Measurements from ENCODE around the gene UNC13D. TPM values are rescaled to one million over a fixed set of nuclear protein-coding genes. Genes with fewer than 3 reads are reported as not detected.
"Not testable (repeated sequence)": the region's sequence is repeated elsewhere in the genome, so short reads cannot be mapped to it uniquely, and the experiment has no call there.

Gene UNC13D
- total RNA-seq, 4 donors from 2014 or later: 5.0 to 9.1 (median 7.6) TPM

GRCh38 chr17:75813081-75814020, 30.9 kb downstream of the UNC13D start:
- no peak for TF ChIP-seq CTCF (IDR thresholded peaks at IDR 0.05)
- no peak for TF ChIP-seq POLR2A (IDR thresholded peaks at IDR 0.05)
- no peak for DNase-seq (ENCODE audit: low spot score in 2 of 2)
- intact Hi-C loops (cut with DNase I; ENCODE audit: low total_unique reads): no loop called here
- H3K4me3 ChIP-seq (ENCODE audit: low read depth, poor library complexity, severe bottlenecking): no peak overlapping the region
- WGBS, 2 donors: 75 to 90% methylated on average over 19 to 24 of the region's 24 CpGs

- 56 to 73% methylated on average over 27 of the region's 27 CpGs for WGBS, 2 donors
- no peak overlapping the region for H3K4me3 ChIP-seq (ENCODE audit: low read depth, poor library complexity, severe bottlenecking)
- intact Hi-C loops (cut with DNase I; ENCODE audit: low total_unique reads): no loop called here
- no peak for DNase-seq (ENCODE audit: low spot score in 2 of 2)
- TF ChIP-seq CTCF (IDR thresholded peaks at IDR 0.05) (no peak), POLR2A (IDR thresholded peaks at IDR 0.05) (no peak)
Observed at GRCh38 chr17:75812096-75813013, 31.8 kb downstream of the UNC13D start.

- DNase-seq (ENCODE audit: low spot score in 2 of 2): no peak
- no peak overlapping the region for H3K4me3 ChIP-seq (ENCODE audit: low read depth, poor library complexity, severe bottlenecking)
- 92 to 94% methylated on average over 7 of the region's 7 CpGs for WGBS, 2 donors
- TF ChIP-seq CTCF (IDR thresholded peaks at IDR 0.05) (no peak), POLR2A (IDR thresholded peaks at IDR 0.05) (no peak)
- intact Hi-C loops (cut with DNase I; ENCODE audit: low total_unique reads): no loop called here
Observed at GRCh38 chr17:75811174-75811573, 33.0 kb downstream of the UNC13D start.

- 94 to 96% methylated on average over 11 of the region's 11 CpGs for WGBS, 2 donors
- H3K4me3 ChIP-seq (ENCODE audit: low read depth, poor library complexity, severe bottlenecking); DNase-seq (ENCODE audit: low spot score in 2 of 2); intact Hi-C loops (cut with DNase I; ENCODE audit: low total_unique reads): not testable (repeated sequence)
Observed at GRCh38 chr17:75810756-75811155, 33.4 kb downstream of the UNC13D start.

- H3K4me3 ChIP-seq (ENCODE audit: low read depth, poor library complexity, severe bottlenecking): no peak overlapping the region
- TF ChIP-seq CTCF (IDR thresholded peaks at IDR 0.05) (no peak), POLR2A (IDR thresholded peaks at IDR 0.05) (no peak)
- intact Hi-C loops (cut with DNase I; ENCODE audit: low total_unique reads): no loop called here
- DNase-seq (ENCODE audit: low spot score in 2 of 2): peak in 1 of 2 donors; percentile 55
- 43 to 67% methylated on average over 5 of the region's 5 CpGs for WGBS, 2 donors
Observed at GRCh38 chr17:75810216-75810615, 34.0 kb downstream of the UNC13D start.

GRCh38 chr17:75809631-75810111, 34.5 kb downstream of the UNC13D start:
- no peak overlapping the region for H3K4me3 ChIP-seq (ENCODE audit: low read depth, poor library complexity, severe bottlenecking)
- no peak for DNase-seq (ENCODE audit: low spot score in 2 of 2)

More at GRCh38 chr17:75809631-75810111, 34.5 kb downstream of the UNC13D start:
- 62 to 71% methylated on average over 23 to 24 of the region's 24 CpGs for WGBS, 2 donors
- TF ChIP-seq CTCF (IDR thresholded peaks at IDR 0.05): no peak
- TF ChIP-seq POLR2A (IDR thresholded peaks at IDR 0.05): no peak
- intact Hi-C loops (cut with DNase I; ENCODE audit: low total_unique reads): no loop called here
